Neuronal stem cell (in vitro differentiated cells): ENCODE results near the gene SHROOM3.

Source experiments
- DNase-seq: peaks from one replicate; pipeline ENCODE4 v3.0.0-alpha.2; 2013; ENCODE audit warnings: low spot score
- H2AFZ ChIP-seq: one replicate; pipeline ENCODE4 v1.6.1; 2013; ENCODE audit warnings: mild to moderate bottlenecking, low read length, inconsistent platforms
- H2AK5ac ChIP-seq: 2 replicates; pipeline ENCODE4 v1.6.1; 2013; ENCODE audit warnings: low read depth, mild to moderate bottlenecking, inconsistent platforms, low read length, moderate library complexity, mixed read lengths
- H2BK120ac ChIP-seq: 2 replicates; pipeline ENCODE4 v1.6.1; 2013; ENCODE audit warnings: low read depth, mild to moderate bottlenecking, inconsistent platforms, low read length, moderate library complexity, mixed read lengths
- H2BK12ac ChIP-seq: one replicate; pipeline ENCODE4 v1.6.1; 2013; ENCODE audit warnings: low read length, inconsistent platforms
- H2BK15ac ChIP-seq: 2 replicates; pipeline ENCODE4 v1.6.1; 2013; ENCODE audit warnings: mild to moderate bottlenecking, low read length, inconsistent platforms, mixed read lengths
- H2BK5ac ChIP-seq: one replicate; pipeline ENCODE4 v1.6.1; 2013; ENCODE audit warnings: inconsistent platforms, mild to moderate bottlenecking, low read length, moderate library complexity
- H3K14ac ChIP-seq: one replicate; pipeline ENCODE4 v1.6.1; 2013; ENCODE audit warnings: low read length, inconsistent platforms
- H3K18ac ChIP-seq: 2 replicates; pipeline ENCODE4 v1.6.1; 2013; ENCODE audit warnings: low read length, inconsistent platforms
- H3K23ac ChIP-seq: 2 replicates; pipeline ENCODE4 v1.6.1; 2013; ENCODE audit warnings: low read depth, mild to moderate bottlenecking, mixed read lengths, low read length, inconsistent platforms; ENCODE audit not compliant: poor library complexity
- H3K27ac ChIP-seq: replicated peaks from 3 replicates; pipeline ENCODE4 v1.5.1; 2013; ENCODE audit warnings: low read length, inconsistent platforms
- H3K27me3 ChIP-seq, 3 experiments: 2 replicates each; pipeline ENCODE4 v1.6.1; 2013; ENCODE audit warnings: low read length in 3 of 3, mild to moderate bottlenecking in 2 of 3, inconsistent platforms in 1 of 3, low read depth in 1 of 3, mixed read lengths in 1 of 3, moderate library complexity in 1 of 3; ENCODE audit not compliant: control insufficient read depth in 3 of 3, insufficient read depth in 3 of 3
- H3K36me3 ChIP-seq, 2 donors: replicated peaks in 1 of 2; 2 replicates each; pipeline ENCODE4 v1.6.1; 2013; ENCODE audit warnings: low read length in 2 of 2; ENCODE audit not compliant: control insufficient read depth in 2 of 2, insufficient read depth in 2 of 2
- H3K4ac ChIP-seq: 2 replicates; pipeline ENCODE4 v1.6.1; 2013; ENCODE audit warnings: inconsistent platforms, mild to moderate bottlenecking, low read length, moderate library complexity
- H3K4me1 ChIP-seq, 2 donors: 1 replicate in 1 of 2; 2 replicates in 1 of 2; pipeline ENCODE4 v1.6.1; 2013; ENCODE audit warnings: low read length in 2 of 2, low read depth in 1 of 2; ENCODE audit not compliant: control insufficient read depth in 2 of 2, insufficient read depth in 1 of 2
- H3K4me2 ChIP-seq: one replicate; pipeline ENCODE4 v1.6.1; 2013; ENCODE audit warnings: mild to moderate bottlenecking, low read length, inconsistent platforms; ENCODE audit not compliant: insufficient read depth, poor library complexity, severe bottlenecking
- H3K4me3 ChIP-seq, 2 donors: 2 replicates each; pipeline ENCODE4 v1.5.1; 2013; ENCODE audit warnings: low read length in 2 of 2, mild to moderate bottlenecking in 2 of 2, inconsistent platforms in 1 of 2, moderate library complexity in 1 of 2
- H3K79me1 ChIP-seq: one replicate; pipeline ENCODE4 v1.6.1; 2013; ENCODE audit warnings: low read depth, mild to moderate bottlenecking, inconsistent platforms, low read length, moderate library complexity
- H3K9ac ChIP-seq: one replicate; pipeline ENCODE4 v1.6.1; 2013; ENCODE audit warnings: mild to moderate bottlenecking, low read depth, low read length, inconsistent platforms; ENCODE audit not compliant: poor library complexity
- H3K9me3 ChIP-seq, 2 donors: replicated peaks in 1 of 2; 2 replicates each; pipeline versions ENCODE3 to v1.6.1; 2013; ENCODE audit warnings: low read length in 2 of 2, mild to moderate bottlenecking in 2 of 2, inconsistent platforms in 1 of 2, low read depth in 1 of 2, mixed read lengths in 1 of 2, moderate library complexity in 1 of 2; ENCODE audit not compliant: control insufficient read depth in 2 of 2, insufficient read depth in 1 of 2
- H4K8ac ChIP-seq: one replicate; pipeline ENCODE4 v1.6.1; 2013; ENCODE audit warnings: low read depth, mild to moderate bottlenecking, inconsistent platforms, low read length, moderate library complexity
- H4K91ac ChIP-seq: one replicate; pipeline ENCODE4 v1.6.1; 2013; ENCODE audit warnings: low read length, low read depth, mild to moderate bottlenecking, inconsistent platforms; ENCODE audit not compliant: poor library complexity
- WGBS, 2 donors: extraction: QIAGEN DNeasy Blood & Tissue Kit; methylation state at CpG; one replicate each; pipeline ENCODE4 v1.1.7; 2013; ENCODE audit warnings: missing lambda C conversion rate in 2 of 2, mixed read lengths in 1 of 2; ENCODE audit not compliant: insufficient read length in 2 of 2, insufficient replicate concordance in 1 of 2; ENCODE audit errors: extremely low coverage in 2 of 2; 5-methylcytosine and 5-hydroxymethylcytosine counted together

The SHROOM3 gene

DNA sequence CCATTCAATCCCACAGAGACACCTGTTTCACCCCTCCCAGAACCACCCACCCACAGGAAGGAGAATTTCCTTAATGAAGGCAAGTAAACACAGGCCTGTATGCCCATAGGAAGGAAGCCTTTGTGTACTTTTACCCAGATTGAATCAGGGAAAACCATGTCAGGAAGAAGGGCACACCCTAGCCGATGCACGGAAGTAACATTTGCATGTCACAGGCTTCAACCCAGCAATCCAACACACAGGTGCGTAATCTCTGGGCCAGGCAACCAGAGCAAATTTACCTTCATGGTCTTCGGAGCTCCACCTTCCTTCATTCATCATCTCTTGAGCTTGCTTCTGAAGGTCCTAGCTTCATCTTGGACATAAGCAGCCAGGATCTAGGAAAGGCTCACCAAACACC, 206.3 kb downstream of the SHROOM3 start:
- no peak overlapping the region for H2AK5ac ChIP-seq
- no peak overlapping the region for H2BK15ac ChIP-seq
- no peak overlapping the region for H3K4me3 ChIP-seq
- no peak overlapping the region for H3K4ac ChIP-seq
- H3K4me1 ChIP-seq: peaks cover 0 to 4% of the 10 kb centered on the region in 2 donors
- no peak overlapping the region for H3K9ac ChIP-seq
- no peak overlapping the region for H3K18ac ChIP-seq
- H3K9me3 ChIP-seq: no peaks in the 10 kb centered on the region
- H2AFZ ChIP-seq: no peak overlapping the region
- no peak for DNase-seq
- H4K8ac ChIP-seq: no peak overlapping the region
- WGBS, 2 donors: no CpG with 5 or more reads among the region's 4 CpGs
- H3K79me1 ChIP-seq: no peaks in the 10 kb centered on the region
- no peak overlapping the region for H2BK120ac ChIP-seq
- peaks cover 5 to 49% of the 10 kb centered on the region in 2 donors for H3K36me3 ChIP-seq
- no peak overlapping the region for H3K27ac ChIP-seq
- no peak overlapping the region for H3K14ac ChIP-seq
- H2BK12ac ChIP-seq: no peak overlapping the region
- H4K91ac ChIP-seq: no peak overlapping the region
- no peak overlapping the region for H2BK5ac ChIP-seq
- H3K4me2 ChIP-seq: no peak overlapping the region
- H3K27me3 ChIP-seq: no peaks in the 10 kb centered on the region
- H3K23ac ChIP-seq: no peak overlapping the region

DNA sequence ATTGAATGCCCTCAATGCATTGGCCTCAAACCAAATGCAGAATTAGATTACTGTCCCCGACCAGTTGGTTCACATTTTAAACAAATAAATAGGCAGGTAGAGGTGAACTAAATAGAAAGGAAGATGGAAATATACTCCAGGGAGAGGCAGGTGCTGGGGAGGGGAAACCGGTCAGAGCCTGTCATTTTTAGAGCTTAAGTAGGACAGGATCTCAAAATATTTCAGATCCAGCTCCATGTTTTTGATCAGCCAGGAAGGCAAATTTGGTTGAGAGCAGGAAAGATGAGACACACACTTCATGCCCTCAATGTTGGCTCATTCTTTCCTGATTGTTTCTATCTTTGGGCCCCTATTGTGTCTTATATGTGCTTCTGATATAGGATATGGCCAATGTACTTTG, 206.7 kb downstream of the SHROOM3 start:
- H2BK15ac ChIP-seq: no peak overlapping the region
- no peak overlapping the region for H3K4me3 ChIP-seq
- no peak overlapping the region for H4K8ac ChIP-seq
- H3K79me1 ChIP-seq: no peaks in the 10 kb centered on the region
- H3K4me1 ChIP-seq: peaks cover 0 to 4% of the 10 kb centered on the region in 2 donors
- H2AFZ ChIP-seq: no peak overlapping the region
- no peak overlapping the region for H4K91ac ChIP-seq
- WGBS, 2 donors: no CpG with 5 or more reads among the region's 2 CpGs
- H3K9me3 ChIP-seq: no peaks in the 10 kb centered on the region
- H3K14ac ChIP-seq: no peak overlapping the region
- no peak overlapping the region for H3K4me2 ChIP-seq
- H3K4ac ChIP-seq: no peak overlapping the region
- H2BK12ac ChIP-seq: no peak overlapping the region
- no peaks in the 10 kb centered on the region for H3K27me3 ChIP-seq
- H2BK120ac ChIP-seq: no peak overlapping the region
- no peak overlapping the region for H2BK5ac ChIP-seq
- H3K18ac ChIP-seq: no peak overlapping the region
- no peak overlapping the region for H2AK5ac ChIP-seq
- no peak overlapping the region for H3K9ac ChIP-seq
- H3K36me3 ChIP-seq: peaks cover 5 to 49% of the 10 kb centered on the region in 2 donors
- no peak for DNase-seq
- no peak overlapping the region for H3K27ac ChIP-seq
- no peak overlapping the region for H3K23ac ChIP-seq

DNA sequence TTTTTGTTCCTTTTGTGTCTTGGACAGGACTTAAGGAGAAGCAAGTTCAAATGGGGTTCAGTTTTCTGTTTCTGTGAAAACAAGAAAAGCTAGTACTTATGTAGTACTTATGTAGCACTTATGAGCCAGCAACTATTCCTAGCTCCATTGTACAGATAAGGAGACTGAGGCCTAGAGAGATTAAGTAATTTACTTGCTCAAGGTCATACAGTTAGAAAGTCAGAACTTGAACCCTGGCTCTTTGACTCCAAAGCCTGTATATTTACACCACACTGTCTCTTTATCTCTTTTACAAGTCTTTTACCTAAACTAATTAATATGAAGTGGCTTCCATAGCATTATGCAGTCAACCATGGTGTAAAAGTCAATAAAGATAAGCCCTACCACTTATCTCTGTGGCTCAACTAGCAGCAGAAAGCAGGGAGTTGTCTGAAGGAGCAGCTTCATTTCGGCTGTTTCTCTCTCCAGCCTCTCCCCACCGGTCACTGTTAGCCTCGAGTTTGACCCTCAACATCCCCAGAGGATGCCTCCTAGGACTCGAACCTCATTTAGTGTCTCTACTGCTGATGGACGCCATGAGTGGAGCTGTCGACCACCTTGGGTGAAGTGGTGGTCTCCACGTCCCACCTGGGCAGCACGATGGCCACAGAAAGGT, 209.9 kb downstream of the SHROOM3 start:
- Histone ChIP-seq H3K4me3 (no peak overlapping the region), H2BK12ac (no peak overlapping the region), H3K9me3 (peaks cover 0 to 3% of the 10 kb centered on the region in 2 donors), H2AFZ (no peak overlapping the region), H3K18ac (no peak overlapping the region), H3K14ac (no peak overlapping the region), H2AK5ac (no peak overlapping the region), H3K79me1 (no peaks in the 10 kb centered on the region), H3K27me3 (no peaks in the 10 kb centered on the region), H3K9ac (no peak overlapping the region), H3K4ac (no peak overlapping the region), H2BK120ac (no peak overlapping the region), H3K23ac (no peak overlapping the region), H3K36me3 (peaks cover 2 to 41% of the 10 kb centered on the region in 2 donors), H3K4me2 (no peak overlapping the region), H4K8ac (no peak overlapping the region), H4K91ac (no peak overlapping the region), H3K4me1 (no peaks in the 10 kb centered on the region), H3K27ac (no peak overlapping the region), H2BK5ac (no peak overlapping the region), H2BK15ac (no peak overlapping the region)
- no peak for DNase-seq
- WGBS, 2 donors: no CpG with 5 or more reads among the region's 8 CpGs

DNA sequence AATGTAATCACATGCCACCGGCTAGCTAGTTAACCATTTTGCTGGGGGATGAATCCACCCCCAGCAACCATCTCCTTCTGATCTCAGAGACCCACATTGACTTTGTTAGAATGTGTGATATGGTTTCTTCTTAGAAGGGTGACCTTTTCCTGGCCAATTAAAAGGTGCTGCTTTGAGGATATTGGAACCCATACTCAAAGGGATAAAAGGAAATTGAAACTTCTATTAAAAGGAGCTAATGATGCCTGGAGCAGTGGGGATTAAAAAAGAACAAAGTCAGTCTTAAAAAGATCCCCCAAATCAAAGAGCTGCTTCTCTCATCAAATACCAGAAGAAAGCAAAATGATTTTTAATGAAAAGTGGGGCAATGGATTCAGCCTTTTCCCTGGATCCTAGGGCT, 214.1 kb downstream of the SHROOM3 start:
- no CpG with 5 or more reads among the region's 1 CpG for WGBS, 2 donors
- H2AFZ ChIP-seq: no peak overlapping the region
- H3K4me3 ChIP-seq: no peak overlapping the region
- H3K23ac ChIP-seq: no peak overlapping the region
- H3K4me1 ChIP-seq: no peaks in the 10 kb centered on the region
- H3K14ac ChIP-seq: no peak overlapping the region
- H2AK5ac ChIP-seq: no peak overlapping the region
- peaks cover 0 to 5% of the 10 kb centered on the region in 2 donors for H3K9me3 ChIP-seq
- no peak overlapping the region for H2BK120ac ChIP-seq
- H3K18ac ChIP-seq: no peak overlapping the region
- no peaks in the 10 kb centered on the region for H3K79me1 ChIP-seq
- no peak overlapping the region for H3K27ac ChIP-seq
- H3K4me2 ChIP-seq: no peak overlapping the region
- H4K91ac ChIP-seq: no peak overlapping the region
- DNase-seq: no peak
- no peak overlapping the region for H3K4ac ChIP-seq
- no peak overlapping the region for H4K8ac ChIP-seq
- no peaks in the 10 kb centered on the region for H3K27me3 ChIP-seq
- H3K36me3 ChIP-seq: peaks cover 2 to 35% of the 10 kb centered on the region in 2 donors
- H2BK5ac ChIP-seq: no peak overlapping the region
- no peak overlapping the region for H2BK15ac ChIP-seq
- H2BK12ac ChIP-seq: no peak overlapping the region
- no peak overlapping the region for H3K9ac ChIP-seq
